K562 (cell line): ENCODE measurements around the gene PSMD8. TPM values are rescaled to one million over a fixed set of nuclear protein-coding genes. Genes with fewer than 3 reads are reported as not detected.

Source experiments
- BHLHE40 ChIP-seq: IDR thresholded peaks from 2 replicates; pipeline ENCODE4 v1.6.1; 2011; ENCODE audit warnings: low read length, improper control_type of control experiment
- BRD4 ChIP-seq: fragments of 200-600 bp; sonication (generic); IDR thresholded peaks from 2 replicates; pipeline ENCODE4 v1.6.1; 2017; ENCODE audit warnings: inconsistent platforms
- CREB1 ChIP-seq, 2 experiments: sonication (generic) in 1 of 2; formaldehyde crosslinking in 1 of 2; IDR thresholded peaks; 2 replicates each; pipeline versions ENCODE4 v1.6.1 to v1.8.0; 2012 to 2022; ENCODE audit warnings: inconsistent platforms in 1 of 2, mild to moderate bottlenecking in 1 of 2, missing genetic modification reagents in 1 of 2, moderate library complexity in 1 of 2
- CREM ChIP-seq: IDR thresholded peaks from 2 replicates; pipeline ENCODE4 v1.6.1; 2014; ENCODE audit warnings: antibody characterized with exemption, low read depth
- DMBX1 ChIP-seq: fragments of 250-450 bp; sonication (Bioruptor Pico); IDR thresholded peaks from 2 replicates; pipeline ENCODE4 v1.8.0; 2022; ENCODE audit warnings: inconsistent platforms, mild to moderate bottlenecking, moderate library complexity, borderline replicate concordance
- JUND ChIP-seq, 2 experiments: IDR thresholded peaks; 2 replicates in 1 of 2; 3 replicates in 1 of 2; pipeline ENCODE4 v1.6.1; 2011; ENCODE audit warnings: borderline replicate concordance in 2 of 2, low read depth in 2 of 2, low read length in 2 of 2, improper control_type of control experiment in 1 of 2, missing biosample characterization in 1 of 2, missing genetic modification characterization in 1 of 2, missing genetic modification reagents in 1 of 2
- MBD2 ChIP-seq: sonication (generic); IDR thresholded peaks from 2 replicates; pipeline ENCODE4 v1.6.1; 2016; ENCODE audit warnings: low read depth, borderline replicate concordance
- MTA2 ChIP-seq: fragments of 450-650 bp; IDR thresholded peaks from 2 replicates; pipeline ENCODE4 v1.6.1; 2016; ENCODE audit warnings: low read depth
- MYC ChIP-seq, 2 experiments: fragments of 250-450 bp in 1 of 2; sonication (Bioruptor Pico) in 1 of 2; IDR thresholded peaks; 2 replicates each; pipeline versions ENCODE4 v1.5.1 to v1.6.1; 2012 to 2021; ENCODE audit warnings: low read depth in 2 of 2, borderline replicate concordance in 1 of 2, improper control_type of control experiment in 1 of 2, low read length in 1 of 2, mild to moderate bottlenecking in 1 of 2, moderate library complexity in 1 of 2
- RBFOX2 ChIP-seq: fragments of 200-400 bp; formaldehyde crosslinking; IDR thresholded peaks from 2 replicates; pipeline ENCODE4 v1.6.1; 2017; ENCODE audit warnings: low read depth, mild to moderate bottlenecking, low read length, moderate library complexity
- STAT5A ChIP-seq: IDR thresholded peaks from 2 replicates; pipeline ENCODE4 v1.6.1; 2012; ENCODE audit warnings: low read length, inconsistent platforms, borderline replicate concordance
- TRIM24 ChIP-seq, 2 experiments: fragments of 450-650 bp; IDR thresholded peaks; 2 replicates each; pipeline ENCODE4 v1.6.1; 2016
- ZEB2 ChIP-seq: fragments of 450-650 bp; IDR thresholded peaks from 2 replicates; pipeline ENCODE4 v1.6.1; 2016
- ZKSCAN1 ChIP-seq: fragments of 150-350 bp; IDR thresholded peaks from 2 replicates; pipeline ENCODE4 v1.6.1; 2016; ENCODE audit warnings: low read depth, low read length
- ZNF224 ChIP-seq: sonication (generic); formaldehyde crosslinking; IDR thresholded peaks from 2 replicates; pipeline ENCODE4 v1.8.0; 2022; ENCODE audit warnings: mild to moderate bottlenecking, missing genetic modification reagents
- ZNF23 ChIP-seq: fragments of 250-450 bp; sonication (Bioruptor Pico); IDR thresholded peaks from 2 replicates; pipeline ENCODE4 v1.4.0; 2020; ENCODE audit warnings: mild to moderate bottlenecking
- ZNF431 ChIP-seq: sonication (generic); formaldehyde crosslinking; IDR thresholded peaks from 2 replicates; pipeline ENCODE4 v1.8.0; 2022; ENCODE audit warnings: mild to moderate bottlenecking, missing genetic modification reagents
- ZNF436 ChIP-seq: fragments of 250-450, 450-650 bp; sonication (Bioruptor Pico); formaldehyde crosslinking; IDR thresholded peaks from 2 replicates; pipeline ENCODE4 v1.7.0; 2020; ENCODE audit warnings: mild to moderate bottlenecking
- polyA plus RNA-seq, 8 experiments: library from polyadenylated mRNA; depleted of rRNA in 4 of 8; stranded (reverse) in 5 of 8; unstranded in 3 of 8; fragments of >200 nt; fragmentation: Nextera tagmentation in 2 of 8; fragmentation: Illumina TruSeq in 1 of 8; extraction: Ambion mirVana in 2 of 8; extraction: Trizol in 1 of 8; gene quantifications; 2 replicates each; pipeline versions ENCODE4 v1.2.1 to v1.2.3, GENCODE V29; 2011 to 2014; ENCODE audit warnings: inconsistent platforms in 1 of 8, missing spikeins in 1 of 8
- total RNA-seq, 7 experiments: library from RNA; depleted of rRNA in 6 of 7; stranded (reverse); fragments of >200 nt in 6 of 7; fragmentation: Illumina TruSeq in 2 of 7; extraction: Trizol in 2 of 7; gene quantifications; 2 replicates each; pipeline versions ENCODE4 v1.2.1 to v1.2.3, GENCODE V29; 2011 to 2021; ENCODE audit warnings: low replicate concordance in 1 of 7
- TF ChIP-seq, protein P1 (sequence below): fragments of 450-650 bp; IDR thresholded peaks from 2 replicates; pipeline ENCODE4 v1.6.1; 2016; ENCODE audit warnings: low read depth
- TF ChIP-seq, protein P2 (sequence below), 2 experiments: IDR thresholded peaks; 2 replicates each; pipeline ENCODE4 v1.6.1; 2011; ENCODE audit warnings: borderline replicate concordance in 1 of 2, control low read depth in 1 of 2, low read depth in 1 of 2, low read length in 1 of 2, mild to moderate bottlenecking in 1 of 2, mixed read lengths in 1 of 2, moderate library complexity in 1 of 2; ENCODE audit not compliant: insufficient read depth in 1 of 2, insufficient read length in 1 of 2, poor library complexity in 1 of 2, severe bottlenecking in 1 of 2; ENCODE audit errors: extremely low read depth in 1 of 2

The PSMD8 gene
- total and polyA plus RNA-seq, 9 of the 15 experiments (the other 6 are each of a cell fraction or from before 2014, with no cell fraction given), result 130 to 583 (median 315) TPM

DNA sequence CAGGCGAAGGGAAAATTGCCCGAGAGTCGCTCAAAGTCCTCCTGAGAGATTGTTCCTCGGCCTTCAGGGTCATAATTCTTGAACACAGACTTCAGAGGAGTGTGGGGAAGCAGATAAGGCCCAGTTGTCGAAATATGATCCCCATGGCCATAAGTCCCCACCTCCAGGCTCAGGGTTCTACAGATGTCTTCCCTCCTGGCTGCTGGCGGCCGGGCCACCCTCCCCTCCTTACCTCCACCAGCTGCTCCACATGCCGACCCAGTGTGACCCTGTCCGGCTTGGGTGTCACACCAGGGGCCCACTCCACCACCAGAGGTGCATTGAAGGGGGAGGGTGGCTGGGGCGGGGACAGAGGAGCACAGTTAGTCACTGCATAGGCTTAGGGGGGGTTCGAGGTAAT lies 38.6 kb downstream of the PSMD8 start (continued):
- TF ChIP-seq JUND (IDR thresholded peaks at IDR 0.05; ENCODE audit: borderline replicate concordance, low read depth, low read length) (peak; percentile 38; the same call in 1 of the 2 replicates), JUND (tag; IDR thresholded peaks at IDR 0.05; ENCODE audit: borderline replicate concordance, low read depth, low read length) (peak; percentile 31; the same call in 1 of the 3 replicates), DMBX1 (no peak; the same call in 1 of the 2 replicates), ZKSCAN1 (0 out of 2 replicates have a peak, but pooled peaks have one; percentile 8), CREM (peak; percentile 43; the same call in 1 of the 2 replicates), BRD4 (no peak), ZNF431 (CRISPR knock-in tag) (no peak), ZEB2 (peak; percentile 32), ZNF224 (no peak), TRIM24 (IDR thresholded peaks at IDR 0.05) (peak; percentile 67 to 84), CREB1 (IDR thresholded peaks at IDR 0.05) (no peak; the same call in 1 of the 2 replicates), CREB1 (CRISPR knock-in tag; IDR thresholded peaks at IDR 0.05) (no peak), STAT5A (peak; percentile 79), MTA2 (peak; percentile 72), BHLHE40 (peak; percentile 46; the same call in 1 of the 2 replicates), RBFOX2 (peak; percentile 54), MYC (IDR thresholded peaks at IDR 0.05; ENCODE audit: low read depth, low read length) (peak; percentile 55; the same call in 1 of the 2 replicates), MYC (CRISPR knock-in tag; IDR thresholded peaks at IDR 0.05; ENCODE audit: borderline replicate concordance, low read depth) (no peak), ZNF436 (CRISPR knock-in tag) (no peak), ZNF23 (CRISPR knock-in tag) (no peak), MBD2 (0 out of 2 replicates have a peak, but pooled peaks have one; percentile 44)
- TF ChIP-seq, protein P1, sequence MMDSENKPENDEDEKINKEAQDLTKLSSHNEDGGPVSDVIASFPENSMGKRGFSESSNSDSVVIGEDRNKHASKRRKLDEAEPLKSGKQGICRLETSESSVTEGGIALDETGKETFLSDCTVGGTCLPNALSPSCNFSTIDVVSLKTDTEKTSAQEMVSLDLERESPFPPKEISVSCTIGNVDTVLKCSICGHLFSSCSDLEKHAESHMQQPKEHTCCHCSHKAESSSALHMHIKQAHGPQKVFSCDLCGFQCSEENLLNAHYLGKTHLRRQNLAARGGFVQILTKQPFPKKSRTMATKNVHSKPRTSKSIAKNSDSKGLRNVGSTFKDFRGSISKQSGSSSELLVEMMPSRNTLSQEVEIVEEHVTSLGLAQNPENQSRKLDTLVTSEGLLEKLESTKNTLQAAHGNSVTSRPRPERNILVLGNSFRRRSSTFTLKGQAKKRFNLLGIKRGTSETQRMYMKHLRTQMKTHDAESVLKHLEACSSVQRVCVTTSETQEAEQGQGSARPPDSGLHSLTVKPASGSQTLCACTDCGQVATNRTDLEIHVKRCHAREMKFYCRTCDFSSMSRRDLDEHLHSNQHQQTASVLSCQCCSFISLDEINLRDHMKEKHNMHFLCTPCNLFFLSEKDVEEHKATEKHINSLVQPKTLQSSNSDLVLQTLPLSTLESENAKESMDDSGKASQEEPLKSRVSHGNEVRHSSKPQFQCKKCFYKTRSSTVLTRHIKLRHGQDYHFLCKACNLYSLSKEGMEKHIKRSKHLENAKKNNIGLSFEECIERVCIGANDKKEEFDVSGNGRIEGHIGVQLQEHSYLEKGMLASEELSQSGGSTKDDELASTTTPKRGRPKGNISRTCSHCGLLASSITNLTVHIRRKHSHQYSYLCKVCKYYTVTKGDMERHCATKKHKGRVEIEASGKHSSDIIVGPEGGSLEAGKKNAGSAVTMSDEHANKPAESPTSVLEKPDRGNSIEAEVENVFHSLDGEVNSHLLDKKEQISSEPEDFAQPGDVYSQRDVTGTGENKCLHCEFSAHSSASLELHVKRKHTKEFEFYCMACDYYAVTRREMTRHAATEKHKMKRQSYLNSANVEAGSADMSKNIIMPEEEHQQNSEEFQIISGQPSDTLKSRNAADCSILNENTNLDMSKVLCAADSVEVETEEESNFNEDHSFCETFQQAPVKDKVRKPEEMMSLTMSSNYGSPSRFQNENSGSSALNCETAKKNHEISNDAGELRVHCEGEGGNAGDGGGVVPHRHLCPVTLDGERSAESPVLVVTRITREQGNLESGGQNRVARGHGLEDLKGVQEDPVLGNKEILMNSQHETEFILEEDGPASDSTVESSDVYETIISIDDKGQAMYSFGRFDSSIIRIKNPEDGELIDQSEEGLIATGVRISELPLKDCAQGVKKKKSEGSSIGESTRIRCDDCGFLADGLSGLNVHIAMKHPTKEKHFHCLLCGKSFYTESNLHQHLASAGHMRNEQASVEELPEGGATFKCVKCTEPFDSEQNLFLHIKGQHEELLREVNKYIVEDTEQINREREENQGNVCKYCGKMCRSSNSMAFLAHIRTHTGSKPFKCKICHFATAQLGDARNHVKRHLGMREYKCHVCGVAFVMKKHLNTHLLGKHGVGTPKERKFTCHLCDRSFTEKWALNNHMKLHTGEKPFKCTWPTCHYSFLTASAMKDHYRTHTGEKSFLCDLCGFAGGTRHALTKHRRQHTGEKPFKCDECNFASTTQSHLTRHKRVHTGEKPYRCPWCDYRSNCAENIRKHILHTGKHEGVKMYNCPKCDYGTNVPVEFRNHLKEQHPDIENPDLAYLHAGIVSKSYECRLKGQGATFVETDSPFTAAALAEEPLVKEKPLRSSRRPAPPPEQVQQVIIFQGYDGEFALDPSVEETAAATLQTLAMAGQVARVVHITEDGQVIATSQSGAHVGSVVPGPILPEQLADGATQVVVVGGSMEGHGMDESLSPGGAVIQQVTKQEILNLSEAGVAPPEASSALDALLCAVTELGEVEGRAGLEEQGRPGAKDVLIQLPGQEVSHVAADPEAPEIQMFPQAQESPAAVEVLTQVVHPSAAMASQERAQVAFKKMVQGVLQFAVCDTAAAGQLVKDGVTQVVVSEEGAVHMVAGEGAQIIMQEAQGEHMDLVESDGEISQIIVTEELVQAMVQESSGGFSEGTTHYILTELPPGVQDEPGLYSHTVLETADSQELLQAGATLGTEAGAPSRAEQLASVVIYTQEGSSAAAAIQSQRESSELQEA, result no peak
- TF ChIP-seq, protein P2, sequence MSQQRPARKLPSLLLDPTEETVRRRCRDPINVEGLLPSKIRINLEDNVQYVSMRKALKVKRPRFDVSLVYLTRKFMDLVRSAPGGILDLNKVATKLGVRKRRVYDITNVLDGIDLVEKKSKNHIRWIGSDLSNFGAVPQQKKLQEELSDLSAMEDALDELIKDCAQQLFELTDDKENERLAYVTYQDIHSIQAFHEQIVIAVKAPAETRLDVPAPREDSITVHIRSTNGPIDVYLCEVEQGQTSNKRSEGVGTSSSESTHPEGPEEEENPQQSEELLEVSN (IDR thresholded peaks at IDR 0.05; ENCODE audit: borderline replicate concordance in 1 of 2, extremely low read depth in 1 of 2, insufficient read depth in 1 of 2, insufficient read length in 1 of 2, low read depth in 1 of 2, low read length in 1 of 2, poor library complexity in 1 of 2, severe bottlenecking in 1 of 2), result peak in 1 of 2 experiments; percentile 22
